Large intestine (tissue), 3 donors: ENCODE results near the gene ADNP. TPM values are rescaled to one million over a fixed set of nuclear protein-coding genes. Genes with fewer than 3 reads are reported as not detected.

ENCODE experiments used
- DNase-seq, 2 donors: peaks; one replicate each; pipeline versions ENCODE4 v3.0.0 to v3.0.0-alpha.2; 2013
- H3K27ac ChIP-seq: one replicate; pipeline ENCODE4 v1.5.1; 2013; ENCODE audit warnings: low read length
- H3K27me3 ChIP-seq: 2 replicates; pipeline ENCODE4 v1.6.1; 2013; ENCODE audit warnings: low read length; ENCODE audit not compliant: control insufficient read depth, insufficient read depth
- H3K36me3 ChIP-seq: 2 replicates; pipeline ENCODE4 v1.6.1; 2013; ENCODE audit warnings: low read length; ENCODE audit not compliant: control insufficient read depth, insufficient read depth
- H3K4me1 ChIP-seq: one replicate; pipeline ENCODE4 v1.6.1; 2013; ENCODE audit warnings: low read length; ENCODE audit not compliant: control insufficient read depth, insufficient read depth
- H3K4me3 ChIP-seq: one replicate; pipeline ENCODE4 v1.5.1; 2013; ENCODE audit warnings: low read length
- H3K9me3 ChIP-seq: one replicate; pipeline ENCODE4 v1.6.1; 2013; ENCODE audit warnings: mild to moderate bottlenecking, low read depth, low read length, moderate library complexity; ENCODE audit not compliant: control insufficient read depth
- WGBS: methylation state at CpG from one replicate; pipeline ENCODE4 v1.1.5; 2013; ENCODE audit warnings: low lambda C conversion rate; ENCODE audit not compliant: insufficient coverage; 5-methylcytosine and 5-hydroxymethylcytosine counted together
- polyA plus RNA-seq: library from polyadenylated mRNA; unstranded; fragments of 120-200 nt; gene quantifications from one replicate; pipeline ENCODE4 v1.2.1, GENCODE V29; 2013

The ADNP gene
- polyA plus RNA-seq, 1 donor = 70.7 TPM

- no peaks in the 10 kb centered on the region for H3K9me3 ChIP-seq
- H3K27me3 ChIP-seq = no peaks in the 10 kb centered on the region
- DNase-seq = no peak
- peaks cover 34% of the 10 kb centered on the region for H3K36me3 ChIP-seq
- H3K27ac ChIP-seq = no peak overlapping the region
- no peak overlapping the region for H3K4me3 ChIP-seq
- peaks cover 7% of the 10 kb centered on the region for H3K4me1 ChIP-seq
Measured at GRCh38 chr20:50920997-50921396, 10.2 kb downstream of the ADNP start.

- peak overlapping the region; percentile 33 for H3K27ac ChIP-seq
- H3K36me3 ChIP-seq = peaks cover 30% of the 10 kb centered on the region
- H3K27me3 ChIP-seq = no peaks in the 10 kb centered on the region
- H3K4me3 ChIP-seq = no peak overlapping the region
- WGBS = 40% methylated on average over 1 of the region's 6 CpGs
- no peaks in the 10 kb centered on the region for H3K9me3 ChIP-seq
- H3K4me1 ChIP-seq = peaks cover 14% of the 10 kb centered on the region
- DNase-seq = peak; percentile 77 to 79
Measured at GRCh38 chr20:50919567-50919966, 11.7 kb downstream of the ADNP start.

GRCh38 chr20:50918403-50918802, 12.8 kb downstream of the ADNP start:
- no peaks in the 10 kb centered on the region for H3K9me3 ChIP-seq
- WGBS = 83% methylated on average over 2 of the region's 3 CpGs
- no peak for DNase-seq
- H3K27me3 ChIP-seq = no peaks in the 10 kb centered on the region
- no peak overlapping the region for H3K27ac ChIP-seq
- H3K36me3 ChIP-seq = peaks cover 25% of the 10 kb centered on the region
- H3K4me1 ChIP-seq = peaks cover 19% of the 10 kb centered on the region
- no peak overlapping the region for H3K4me3 ChIP-seq

- no peaks in the 10 kb centered on the region for H3K9me3 ChIP-seq
- no CpG with 5 or more reads among the region's 3 CpGs for WGBS
- no peak for DNase-seq
- H3K36me3 ChIP-seq = peaks cover 20% of the 10 kb centered on the region
- H3K27ac ChIP-seq = peak overlapping the region; percentile 55
- H3K4me1 ChIP-seq = peaks cover 21% of the 10 kb centered on the region
- H3K27me3 ChIP-seq = no peaks in the 10 kb centered on the region
- no peak overlapping the region for H3K4me3 ChIP-seq
Measured at GRCh38 chr20:50916934-50917333, 14.3 kb downstream of the ADNP start.

- WGBS = no CpG with 5 or more reads among the region's 5 CpGs
- Histone ChIP-seq H3K27me3 (no peaks in the 10 kb centered on the region), H3K36me3 (peaks cover 18% of the 10 kb centered on the region), H3K27ac (peak overlapping the region; percentile 55), H3K4me3 (no peak overlapping the region), H3K4me1 (peaks cover 21% of the 10 kb centered on the region), H3K9me3 (no peaks in the 10 kb centered on the region)
- DNase-seq = peak; percentile 77 to 87
Measured at GRCh38 chr20:50916257-50916656, 15.0 kb downstream of the ADNP start.

GRCh38 chr20:50915424-50915823, 15.8 kb downstream of the ADNP start:
- Histone ChIP-seq H3K9me3 (no peaks in the 10 kb centered on the region), H3K36me3 (peaks cover 18% of the 10 kb centered on the region), H3K4me1 (peaks cover 21% of the 10 kb centered on the region), H3K4me3 (no peak overlapping the region), H3K27me3 (no peaks in the 10 kb centered on the region), H3K27ac (peak overlapping the region; percentile 30)
- DNase-seq = no peak
- WGBS = no CpG with 5 or more reads among the region's 3 CpGs

GRCh38 chr20:50913690-50914375, 17.4 kb downstream of the ADNP start:
- no peaks in the 10 kb centered on the region for H3K9me3 ChIP-seq
- DNase-seq = no peak
- no peaks in the 10 kb centered on the region for H3K27me3 ChIP-seq
- WGBS = no CpG with 5 or more reads among the region's 2 CpGs
- no peak overlapping the region for H3K4me3 ChIP-seq
- no peak overlapping the region for H3K27ac ChIP-seq
- peaks cover 17% of the 10 kb centered on the region for H3K36me3 ChIP-seq
- peaks cover 21% of the 10 kb centered on the region for H3K4me1 ChIP-seq

- peaks cover 16% of the 10 kb centered on the region for H3K4me1 ChIP-seq
- H3K36me3 ChIP-seq = peaks cover 11% of the 10 kb centered on the region
- WGBS = no CpG with 5 or more reads among the region's 1 CpG
- H3K9me3 ChIP-seq = no peaks in the 10 kb centered on the region
- peak overlapping the region; percentile 26 for H3K27ac ChIP-seq
- DNase-seq = no peak
- no peaks in the 10 kb centered on the region for H3K27me3 ChIP-seq
- no peak overlapping the region for H3K4me3 ChIP-seq
Measured at GRCh38 chr20:50911716-50912115, 19.5 kb downstream of the ADNP start.

- no peaks in the 10 kb centered on the region for H3K27me3 ChIP-seq
- peaks cover 11% of the 10 kb centered on the region for H3K36me3 ChIP-seq
- no peaks in the 10 kb centered on the region for H3K9me3 ChIP-seq
- WGBS = no CpG with 5 or more reads among the region's 3 CpGs
- H3K4me1 ChIP-seq = peaks cover 14% of the 10 kb centered on the region
- H3K27ac ChIP-seq = peak overlapping the region; percentile 26
- no peak overlapping the region for H3K4me3 ChIP-seq
- DNase-seq = no peak
Measured at GRCh38 chr20:50911030-50911429, 20.2 kb downstream of the ADNP start.

GRCh38 chr20:50909413-50909812, 21.8 kb downstream of the ADNP start:
- DNase-seq = no peak
- no CpG with 5 or more reads among the region's 3 CpGs for WGBS
- Histone ChIP-seq H3K9me3 (no peaks in the 10 kb centered on the region), H3K27ac (no peak overlapping the region), H3K27me3 (no peaks in the 10 kb centered on the region), H3K36me3 (peaks cover 11% of the 10 kb centered on the region), H3K4me3 (no peak overlapping the region), H3K4me1 (peaks cover 6% of the 10 kb centered on the region)

- Histone ChIP-seq H3K4me1 (no peaks in the 10 kb centered on the region), H3K27ac (no peak overlapping the region), H3K36me3 (peaks cover 34% of the 10 kb centered on the region), H3K9me3 (no peaks in the 10 kb centered on the region), H3K4me3 (no peak overlapping the region), H3K27me3 (no peaks in the 10 kb centered on the region)
- WGBS = no CpG with 5 or more reads among the region's 6 CpGs
- DNase-seq = no peak
Measured at GRCh38 chr20:50904067-50904570, 27.1 kb downstream of the ADNP start.
